ENCODE results near the gene KCND1.

The KCND1 gene

DNA sequence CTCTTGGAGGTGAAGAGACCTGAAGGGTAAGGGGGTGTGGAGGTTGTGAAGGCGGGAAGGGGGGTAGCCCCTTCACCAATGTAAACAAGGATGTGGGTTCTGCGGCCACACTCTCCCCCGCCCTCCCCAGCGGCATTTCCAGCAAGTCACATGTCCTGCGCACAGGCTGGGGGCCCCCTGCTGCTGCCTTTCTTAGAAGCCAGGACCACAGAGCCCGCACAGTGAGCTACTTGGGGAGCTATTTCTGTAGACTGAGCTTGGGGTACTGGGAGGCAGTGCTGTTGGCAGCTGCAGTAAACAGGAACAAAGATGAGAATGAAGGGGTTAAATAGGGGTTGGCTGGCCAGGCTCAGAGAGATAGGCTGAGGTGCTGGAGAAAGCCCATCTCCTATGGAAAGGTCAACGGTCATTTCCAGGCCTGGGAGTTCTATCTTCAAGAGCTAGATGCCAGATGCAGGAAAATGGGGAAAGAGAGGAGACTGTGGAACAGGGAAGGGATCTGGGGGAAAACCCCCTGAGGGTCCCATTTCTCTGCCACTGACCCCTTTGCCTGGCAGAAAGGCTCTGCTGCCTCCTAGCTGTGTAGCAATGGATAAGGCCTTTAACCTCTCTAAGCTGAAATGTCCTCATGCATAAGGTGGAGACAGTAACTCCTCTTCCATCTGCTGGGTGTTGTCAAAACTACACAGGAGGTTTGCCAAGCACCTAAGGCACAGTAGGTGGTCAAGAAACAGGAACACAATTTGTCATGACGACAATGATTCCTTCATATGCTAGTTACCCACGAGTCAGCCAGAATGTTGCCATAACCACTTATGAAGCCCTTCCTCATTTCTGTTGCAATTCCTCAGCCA lies 34.4 kb downstream of the KCND1 start:
- no peak for DNase-seq (ENCODE audit: low spot score)

DNA sequence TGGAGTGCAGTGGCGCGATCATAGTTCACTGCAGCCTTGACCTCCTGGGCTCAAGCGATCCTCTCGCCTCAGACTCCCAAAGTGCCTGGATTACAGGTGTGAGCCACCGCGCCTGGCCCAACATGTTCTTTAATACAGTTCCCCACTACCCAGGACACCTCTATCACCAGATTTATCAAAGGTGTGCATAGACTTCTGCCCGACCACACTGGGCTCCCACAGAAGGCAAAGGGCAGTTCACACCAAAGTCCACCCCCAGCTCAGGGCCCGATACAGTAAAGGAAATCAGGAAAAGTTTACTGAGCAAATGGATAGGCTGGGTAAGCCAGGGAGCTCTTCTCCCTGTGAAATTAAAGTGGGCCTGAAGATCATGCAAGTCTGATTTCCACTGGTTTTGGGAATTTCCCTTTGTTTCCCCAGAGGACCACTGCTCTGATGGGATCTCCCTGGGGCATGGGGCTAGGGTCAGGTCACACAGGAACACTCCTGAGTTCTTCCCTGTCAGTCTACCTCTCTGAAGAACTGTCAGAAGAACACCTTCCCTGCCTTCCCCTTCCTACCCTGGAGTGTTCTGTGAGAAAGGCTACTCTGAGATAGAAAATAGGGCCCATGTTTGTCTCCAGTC lies 35.1 kb downstream of the KCND1 start:
- DNase-seq (ENCODE audit: low spot score): no peak

DNA sequence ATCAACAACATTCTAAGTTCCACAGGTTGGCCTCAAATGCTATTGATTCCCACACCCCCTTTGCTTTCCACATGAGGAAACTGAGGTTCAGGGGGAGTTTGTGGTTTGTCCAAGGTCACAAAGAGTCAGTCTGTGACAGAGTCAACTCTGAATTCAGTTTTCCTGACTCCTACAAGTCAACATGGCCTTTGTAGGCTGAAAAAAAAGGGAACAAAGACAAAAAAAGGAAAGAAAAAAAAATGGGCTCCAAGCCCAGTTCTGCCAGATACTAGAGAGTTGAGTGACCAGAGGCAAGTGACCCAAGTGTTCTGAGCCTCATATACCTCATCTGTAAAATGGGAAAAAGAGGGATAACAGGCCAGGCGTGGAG lies 36.4 kb downstream of the KCND1 start:
- no peak for DNase-seq (ENCODE audit: low spot score)

DNA sequence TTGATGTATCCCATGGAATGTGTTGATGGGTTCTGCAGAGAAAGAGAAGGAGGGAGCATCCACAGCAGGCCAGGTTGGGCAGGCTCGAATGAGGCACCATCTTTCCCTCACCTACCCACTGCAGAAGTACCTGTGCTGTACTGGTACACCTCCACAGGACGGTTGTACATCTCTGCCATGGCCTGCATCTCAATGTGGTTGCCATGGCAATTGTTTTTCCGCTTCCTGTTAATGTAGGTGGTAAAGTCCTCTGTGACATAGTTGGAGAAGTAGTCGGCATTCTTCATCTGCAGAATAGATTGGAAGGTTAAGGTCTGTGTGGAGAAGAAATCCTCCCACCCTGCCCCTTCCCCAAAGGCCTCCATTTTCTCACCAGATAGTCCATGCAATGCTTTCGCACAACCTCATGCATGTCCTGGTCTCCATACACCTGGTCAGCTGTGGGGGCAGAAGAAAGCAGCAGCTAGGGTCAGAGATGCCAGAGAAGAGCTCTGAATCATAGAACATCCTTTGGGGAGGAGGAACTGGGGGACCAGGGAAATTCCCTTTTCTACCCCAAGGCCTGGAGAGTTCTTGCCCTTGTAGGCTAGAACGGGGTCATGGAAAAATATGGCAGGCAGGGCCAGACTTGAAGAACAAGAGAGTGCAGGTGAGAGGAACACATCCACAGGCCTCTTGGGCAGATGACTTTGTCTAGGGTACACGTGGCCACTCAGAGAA lies 36.9 kb downstream of the KCND1 start:
- no peak for DNase-seq (ENCODE audit: low spot score)

DNA sequence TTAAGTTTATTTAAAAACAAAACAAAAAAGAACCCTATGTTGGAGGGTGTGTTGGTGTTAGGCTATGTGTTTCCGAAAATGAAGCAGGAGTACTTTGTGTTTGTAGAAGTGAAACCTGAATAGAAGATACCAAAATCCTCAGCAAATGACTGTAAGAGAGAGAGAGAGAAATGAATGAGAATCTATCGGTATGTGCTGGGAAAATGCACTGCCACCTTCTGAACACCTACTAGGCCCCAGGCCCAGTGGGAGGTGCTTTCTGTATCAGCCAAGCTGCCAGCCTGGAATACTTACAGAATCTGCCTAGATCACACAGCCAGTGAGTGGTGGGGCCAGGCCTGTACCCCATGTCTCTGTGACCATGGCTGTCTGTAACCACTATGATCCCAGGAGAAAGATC lies 37.9 kb downstream of the KCND1 start:
- DNase-seq (ENCODE audit: low spot score): no peak

DNA sequence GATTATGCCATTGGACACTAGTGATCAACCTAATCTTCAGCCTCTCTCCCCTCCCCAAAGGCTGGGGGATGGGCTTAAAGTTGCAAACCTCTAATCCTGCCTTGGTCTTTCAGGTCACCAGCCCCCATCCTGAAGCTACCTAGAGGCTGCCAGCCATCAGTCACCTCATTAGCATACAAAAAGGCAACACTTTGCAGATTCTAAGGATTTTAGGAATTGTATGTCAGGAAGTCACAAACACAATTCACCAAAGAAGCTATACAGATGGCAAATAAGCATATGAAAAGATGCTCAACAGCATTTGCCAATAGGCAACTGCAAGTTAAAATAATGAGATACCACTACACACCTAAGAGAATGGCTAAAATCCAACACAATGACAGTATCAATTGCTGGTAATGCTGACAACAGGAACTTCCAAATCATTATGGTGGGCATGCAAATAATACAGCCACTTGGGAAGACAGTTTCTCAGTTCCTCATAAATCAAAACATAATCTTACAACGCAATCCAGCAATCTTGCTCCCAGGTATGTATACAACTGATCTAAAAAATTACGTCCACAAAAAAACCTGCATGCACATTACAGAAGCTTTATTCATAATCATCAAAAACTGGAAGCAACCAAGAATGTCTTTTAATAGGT lies 43.8 kb downstream of the KCND1 start:
- no peak for DNase-seq (ENCODE audit: low spot score)

DNA sequence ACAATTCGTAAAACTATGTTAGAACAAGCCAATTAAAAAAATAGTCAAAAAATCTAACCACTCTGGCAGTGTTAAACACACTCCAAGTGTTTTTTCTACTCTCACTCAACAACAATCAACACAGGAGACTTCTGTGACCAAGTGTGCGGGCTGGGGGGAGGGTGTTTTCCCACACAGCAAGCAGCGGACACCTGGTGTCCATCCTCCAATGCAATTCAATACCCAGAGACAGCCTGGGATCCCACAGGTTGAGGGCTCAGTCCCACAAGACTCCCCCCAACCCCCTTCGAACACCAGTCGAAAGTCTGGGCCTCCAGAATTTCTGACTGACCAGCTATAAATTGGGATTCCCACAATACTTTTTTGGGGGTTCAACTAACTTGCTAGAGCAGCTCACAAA lies 44.5 kb downstream of the KCND1 start:
- DNase-seq (ENCODE audit: low spot score): no peak

DNA sequence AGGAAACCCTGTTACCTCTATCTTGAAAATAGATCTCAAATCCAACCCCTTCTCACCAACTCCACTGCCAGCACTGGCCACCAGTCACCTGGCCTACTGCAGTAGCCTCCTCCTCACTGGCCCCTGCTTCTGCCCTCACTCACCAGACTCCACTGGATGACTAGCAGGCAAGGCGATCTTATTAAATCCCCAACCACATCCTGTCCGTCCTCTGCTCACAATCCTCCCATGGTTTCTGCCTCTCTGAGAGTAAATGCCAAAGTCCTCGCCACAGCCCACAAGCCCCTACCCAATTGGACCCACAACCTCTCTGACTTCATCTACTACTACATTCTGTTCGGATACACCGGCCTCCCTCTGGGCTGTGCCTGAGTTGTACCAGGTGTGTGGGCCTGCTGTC lies 47.4 kb downstream of the KCND1 start:
- DNase-seq (ENCODE audit: low spot score): no peak

DNA sequence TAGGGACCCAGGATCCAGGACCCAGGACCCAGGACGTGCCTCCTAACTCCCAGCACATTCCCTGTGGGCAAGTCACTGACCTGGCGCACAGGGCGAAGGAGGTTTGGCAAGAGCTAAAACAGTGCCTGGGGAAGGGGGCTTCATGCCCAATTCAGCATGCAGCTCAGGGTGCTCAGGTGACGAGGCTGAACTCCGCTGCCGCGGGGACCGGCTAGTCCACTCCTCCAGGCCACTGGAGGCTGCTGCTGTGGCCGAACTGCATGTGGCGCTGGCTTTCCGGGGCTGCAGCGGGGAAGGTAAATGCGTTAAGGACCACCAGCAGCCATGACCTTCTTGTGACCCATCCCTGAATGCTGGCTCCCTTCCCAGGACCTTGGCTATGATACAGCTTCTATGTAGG lies 47.9 kb downstream of the KCND1 start:
- no peak for DNase-seq (ENCODE audit: low spot score)

DNA sequence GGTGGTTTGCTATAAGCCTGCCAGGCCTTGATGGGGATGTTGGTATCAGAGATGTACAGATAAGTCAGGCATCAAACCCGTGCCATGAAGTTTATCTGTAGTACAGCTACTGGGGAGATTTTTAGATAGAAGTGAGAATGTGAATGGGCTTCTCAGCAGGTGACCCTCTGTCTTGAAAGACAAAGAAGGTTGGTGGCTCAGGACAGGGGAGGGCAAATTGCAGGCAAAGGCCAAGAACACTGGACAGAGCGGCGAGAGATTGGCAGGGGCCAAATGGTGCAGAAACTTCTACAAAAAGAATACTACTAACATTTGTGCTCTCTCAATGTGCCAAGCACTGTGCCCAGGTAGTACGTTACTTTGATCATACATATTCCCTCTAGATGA lies 50.9 kb downstream of the KCND1 start:
- no peak for DNase-seq (ENCODE audit: low spot score)

DNA sequence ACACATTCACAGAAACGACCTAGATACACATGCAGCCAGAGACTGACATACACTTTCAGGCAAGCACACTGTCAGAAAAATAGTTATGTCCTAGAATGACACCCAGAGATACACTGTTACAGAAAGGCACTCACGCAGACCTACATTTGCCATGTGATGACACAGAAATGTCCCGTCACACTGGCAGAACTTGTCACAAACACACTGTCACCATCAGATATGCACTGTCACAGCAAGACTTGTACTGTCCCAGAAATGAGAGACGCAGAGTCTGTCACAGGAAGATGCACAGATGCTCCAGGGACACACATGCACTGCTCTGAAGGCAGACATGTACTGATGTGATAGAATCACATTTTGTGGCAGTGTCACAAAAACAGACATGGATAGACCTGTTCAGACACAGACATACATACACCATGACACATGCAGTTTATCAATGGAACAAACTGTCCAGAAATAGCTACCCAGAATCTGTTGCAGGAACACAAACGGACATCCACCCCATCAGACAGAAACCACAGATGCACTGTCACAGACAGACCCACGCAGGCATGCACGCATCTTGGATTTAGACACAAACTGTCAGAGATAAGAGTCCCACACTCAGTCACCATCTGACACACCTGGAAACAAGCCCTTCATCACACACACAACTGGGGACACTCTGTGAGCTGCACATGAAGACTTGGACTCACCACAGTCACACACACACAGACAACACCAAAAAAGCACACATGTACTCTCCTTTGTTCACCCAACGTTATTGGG lies 51.5 kb downstream of the KCND1 start:
- no peak for DNase-seq (ENCODE audit: low spot score)

DNA sequence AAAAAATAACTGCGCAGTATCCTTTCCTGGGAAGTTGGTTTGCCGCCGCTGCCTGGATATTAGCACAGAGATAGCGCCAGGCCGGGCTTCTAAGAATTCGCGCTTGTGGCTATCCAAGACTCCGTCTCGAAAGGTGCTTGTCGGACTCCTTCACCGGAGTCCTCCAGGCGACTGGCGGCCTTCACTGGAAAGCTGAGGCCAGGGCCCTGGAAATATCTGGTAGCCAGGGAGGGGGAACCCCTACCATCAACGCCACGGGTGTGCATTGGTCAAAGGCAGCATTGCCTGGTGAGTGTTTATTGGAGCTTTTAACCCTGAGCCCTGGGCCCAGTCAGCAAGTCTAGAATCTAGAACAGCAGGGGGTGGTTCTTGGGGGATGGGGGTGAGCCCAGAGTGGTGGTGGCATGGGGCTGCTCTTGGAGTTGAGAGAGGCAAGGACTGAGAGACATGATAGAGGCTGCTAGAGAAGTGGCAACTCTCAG lies 52.2 kb downstream of the KCND1 start:
- DNase-seq (ENCODE audit: low spot score): no peak

DNA sequence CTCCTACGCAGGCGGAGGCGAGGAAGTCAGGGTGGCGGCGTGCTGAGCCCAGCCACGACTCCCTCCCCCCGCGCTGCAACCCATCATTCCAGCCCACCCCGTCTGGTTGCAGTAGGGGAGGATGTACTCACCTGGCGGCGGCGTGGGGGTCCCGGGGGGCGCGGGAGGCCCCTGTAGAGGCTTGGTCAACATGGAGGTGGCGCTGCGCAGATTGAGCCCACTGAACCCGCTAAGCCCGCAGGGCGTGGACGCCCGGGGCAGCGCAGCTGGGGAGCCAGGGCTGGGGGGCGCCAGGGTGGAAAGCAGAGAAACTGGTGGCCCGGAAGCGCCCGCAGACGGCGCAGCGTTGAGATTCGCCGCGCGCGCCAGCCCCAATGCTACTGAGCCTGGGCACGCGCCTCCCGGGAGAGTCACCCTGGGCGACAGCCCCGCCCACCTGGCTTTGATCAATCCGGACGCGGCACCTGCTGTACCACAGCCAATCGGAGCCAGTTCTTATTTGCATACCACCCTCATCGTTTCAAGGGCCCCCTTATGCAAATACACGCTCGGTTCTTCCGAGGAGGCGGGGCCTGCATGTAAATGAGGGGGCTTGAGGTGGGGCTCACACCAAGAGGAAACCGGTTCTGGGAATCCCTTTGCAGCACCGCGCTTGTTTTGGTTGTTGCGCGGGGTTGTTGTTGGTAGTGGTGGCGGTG lies 52.9 kb downstream of the KCND1 start, which contains the start of gene PIM2:
PIM2 (minus strand) TSS at position 382 of the 698 bp plus-strand sequence; CDS start at position 192, 190 bp downstream.
- DNase-seq (ENCODE audit: low spot score): peak; percentile 92

DNA sequence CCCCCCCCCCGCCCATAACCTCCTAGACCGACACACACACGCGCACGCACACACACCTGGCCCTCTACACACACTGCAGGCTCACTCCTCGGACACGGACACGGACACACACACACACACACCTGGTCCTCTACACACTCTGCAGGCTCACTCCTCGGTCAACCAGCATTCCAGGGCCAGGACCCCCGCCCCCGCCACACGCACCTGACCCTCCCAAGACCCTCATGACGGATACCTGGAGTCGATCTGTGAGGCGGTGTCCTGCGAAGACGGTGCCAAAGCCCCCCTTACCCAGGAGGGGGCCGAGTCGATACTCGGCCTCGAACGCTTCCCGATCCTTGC lies 53.4 kb downstream of the KCND1 start:
- peak; percentile 52 for DNase-seq (ENCODE audit: low spot score)

DNA sequence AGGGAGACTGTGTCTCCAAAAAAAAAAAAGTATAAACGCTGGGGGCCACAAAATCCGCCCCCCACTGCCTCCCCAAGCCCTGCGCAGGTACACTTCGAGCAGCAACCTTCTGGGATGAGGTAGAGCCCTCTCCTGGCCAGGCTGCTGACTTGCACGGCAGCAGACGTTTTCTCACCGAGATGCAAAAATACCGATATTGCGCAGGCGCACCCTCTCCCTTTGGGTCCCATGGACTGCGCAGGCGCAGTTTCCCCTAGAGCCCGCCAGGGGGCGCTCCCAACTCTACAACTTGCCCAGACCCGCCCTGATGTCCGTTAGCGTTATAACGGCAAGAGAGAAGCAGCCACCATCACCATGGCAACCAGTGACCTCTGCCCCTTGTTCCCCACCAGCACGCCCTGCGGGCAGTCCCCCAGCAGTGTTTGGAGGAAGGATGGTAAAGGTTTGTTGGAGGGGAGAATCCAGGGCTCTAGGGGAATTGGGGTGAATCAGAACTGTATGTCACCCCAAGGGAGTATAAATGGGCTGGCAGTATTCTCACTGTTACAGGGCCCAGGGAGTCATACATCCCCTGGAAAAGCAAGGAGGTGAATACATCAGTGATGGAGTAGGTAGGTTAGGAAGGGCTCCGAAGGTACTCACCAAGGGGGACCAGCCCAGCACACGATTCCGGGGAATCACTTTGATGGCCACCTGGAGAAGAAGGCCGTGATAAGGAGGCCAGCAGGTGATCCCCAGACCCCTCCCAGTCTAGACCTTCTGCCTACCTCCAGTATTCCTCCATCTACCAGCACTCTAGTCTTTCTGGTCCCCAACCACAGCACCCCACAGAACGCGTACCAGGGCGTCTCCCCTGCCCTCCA lies 54.3 kb downstream of the KCND1 start:
- peak; percentile 94 for DNase-seq (ENCODE audit: low spot score)

DNA sequence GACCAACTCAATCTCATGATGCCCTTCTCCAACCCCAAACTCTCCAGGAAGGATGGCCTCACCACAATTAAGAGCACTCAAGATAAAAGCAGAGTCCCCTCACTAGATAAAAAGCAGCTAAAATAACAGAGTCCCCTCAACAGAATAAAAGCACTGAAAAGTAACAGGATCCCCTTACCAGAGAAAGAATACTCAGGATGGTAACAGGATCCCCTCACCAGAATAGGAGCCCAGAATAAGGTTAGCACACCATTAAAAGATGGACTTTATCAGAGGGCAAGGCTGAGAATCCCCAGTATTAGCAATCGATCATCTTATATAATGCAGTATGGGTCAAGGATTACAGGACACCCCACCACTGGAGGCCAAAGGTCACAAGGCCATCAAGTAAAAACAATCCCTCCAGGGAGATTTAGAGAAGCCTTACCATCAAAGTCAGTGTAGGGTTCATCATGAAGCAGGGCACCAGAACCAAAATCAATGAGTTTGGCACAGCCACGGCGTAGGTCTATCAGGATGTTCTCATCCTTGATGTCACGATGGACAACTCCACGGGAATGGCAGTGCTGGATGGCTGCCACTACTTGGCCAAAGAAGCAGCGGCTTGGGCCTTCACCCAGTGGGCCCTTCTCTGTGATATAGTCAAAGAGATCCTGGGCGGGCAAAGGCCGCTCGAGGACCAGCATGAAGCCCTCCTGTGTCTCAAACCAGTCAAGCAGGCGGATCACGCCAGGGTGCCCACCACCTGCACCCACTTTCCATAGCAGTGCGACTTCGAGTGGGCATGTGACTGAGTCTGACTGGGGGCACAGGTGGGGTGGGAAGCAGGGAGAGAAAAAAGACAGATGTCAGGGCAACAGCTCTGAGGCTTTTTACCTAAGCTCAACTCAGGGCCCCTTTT lies 56.8 kb downstream of the KCND1 start:
- no peak for DNase-seq (ENCODE audit: low spot score)

DNA sequence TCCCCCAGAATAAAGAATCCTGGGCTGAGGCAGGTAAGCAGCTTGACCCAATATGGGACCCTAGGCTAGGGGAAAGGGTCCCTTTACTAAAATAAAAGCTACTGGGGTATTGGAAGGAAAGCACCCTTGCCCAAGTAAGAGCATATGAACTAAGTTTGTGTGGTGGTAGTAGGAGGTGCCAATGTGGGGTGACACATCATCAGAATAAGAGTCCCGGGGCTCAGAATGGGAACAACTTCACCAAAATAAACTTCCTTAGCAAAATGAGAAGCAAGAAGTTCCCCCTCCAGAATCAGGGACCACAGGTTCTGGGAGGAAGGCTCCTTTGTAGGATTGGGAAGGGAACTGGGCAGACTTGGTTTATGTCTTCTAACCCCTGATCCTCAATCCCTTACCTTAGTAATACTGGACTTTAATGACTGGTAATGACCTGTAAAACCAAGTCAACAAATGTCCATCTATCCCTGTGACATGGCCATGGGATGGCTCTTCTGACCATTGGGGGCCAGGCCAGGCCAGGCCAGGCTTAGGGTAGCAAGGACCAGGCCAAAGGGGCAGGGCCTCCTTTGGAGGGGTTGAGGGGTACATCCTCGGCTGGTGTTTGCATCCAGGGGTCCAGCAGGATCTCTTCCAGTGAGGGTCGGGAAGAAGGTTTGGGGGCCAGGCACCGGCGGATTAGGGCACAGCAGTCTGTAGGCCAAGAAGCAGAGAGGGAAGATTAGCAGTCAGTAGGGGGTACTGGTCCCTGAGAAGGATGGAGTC lies 57.9 kb downstream of the KCND1 start:
- DNase-seq (ENCODE audit: low spot score): no peak

Data from ecto neural progenitor cell (in vitro differentiated cells).